Measurements from ENCODE around the gene NEUROD4. TPM values are rescaled to one million over a fixed set of nuclear protein-coding genes. Genes with fewer than 3 reads are reported as not detected.

NEUROD4 gene
- polyA plus RNA-seq, 1 of the 3 experiments (the other 2 are of a cell fraction), result not detected

DNA sequence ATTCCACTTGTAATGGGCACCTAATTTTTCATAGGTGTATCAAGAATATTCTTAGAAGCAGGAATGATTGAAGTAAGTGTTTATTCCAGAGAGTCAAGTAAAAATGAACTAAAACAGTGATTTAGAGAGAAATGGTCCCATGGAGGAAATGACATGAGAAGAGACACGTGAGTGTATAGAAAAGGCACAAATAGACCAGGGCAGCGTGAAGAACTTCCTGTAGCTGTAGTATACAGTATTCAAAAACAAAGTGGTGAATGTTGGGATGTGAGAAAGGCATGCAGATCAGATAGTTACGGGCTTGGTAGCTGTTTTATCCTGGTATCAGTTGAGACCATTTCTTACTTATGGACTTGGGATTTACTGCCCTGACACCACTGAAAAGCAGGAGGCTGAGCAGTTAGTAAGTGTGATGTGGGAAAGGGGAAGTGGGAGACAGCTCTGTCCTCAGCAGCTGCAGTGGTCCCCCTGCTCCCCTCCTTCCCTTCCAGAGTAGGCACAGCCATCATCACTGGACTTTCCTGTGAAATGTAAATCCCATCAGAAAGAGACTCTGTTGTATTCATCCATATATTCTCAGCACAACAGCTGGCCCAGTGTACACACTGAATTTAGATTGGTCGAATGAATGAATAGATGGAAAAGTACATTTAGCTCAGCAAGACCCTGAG, 18.4 kb upstream of the NEUROD4 start:
- Histone ChIP-seq H3K9me3 (no peaks in the 10 kb centered on the region), H3K9ac (no peak overlapping the region), H3F3A (replicated peaks; ENCODE audit: insufficient read depth) (no peaks in the 10 kb centered on the region), H3K27ac (ENCODE audit: low read depth in 2 of 2, low read length in 1 of 2) (no peak overlapping the region), H3K4me3 (ENCODE audit: low read depth in 2 of 2, low read length in 1 of 2) (no peak overlapping the region), H3K27me3 (ENCODE audit: insufficient read depth) (peaks cover 27% of the 10 kb centered on the region; the same call in 1 of the 2 replicates), H3K4me2 (no peak overlapping the region), H3K36me3 (replicated peaks in 1 of 2; ENCODE audit: control insufficient read depth in 1 of 2, insufficient read depth in 2 of 2, low read length in 1 of 2) (no peaks in the 10 kb centered on the region), H4K20me1 (ENCODE audit: insufficient read depth) (no peaks in the 10 kb centered on the region), H3K4me1 (ENCODE audit: control insufficient read depth in 1 of 2, insufficient read depth in 2 of 2, low read depth in 1 of 2, low read length in 1 of 2) (no peaks in the 10 kb centered on the region), H3K9me2 (no peaks in the 10 kb centered on the region), H3K79me2 (ENCODE audit: insufficient read depth) (no peaks in the 10 kb centered on the region), H2AFZ (ENCODE audit: low read depth) (no peak overlapping the region)
- 1% methylated on average over 4 of the region's 4 CpGs for WGBS (ENCODE audit: low lambda C conversion rate)
- CTCF ChIA-PET, result interaction anchor here (1.1 to 2.3 kb wide), 2 partner anchors 8 to 67 kb away, joined by 3 to 9 read pairs; no protein-coding TSS in a partner anchor
- DNase-seq, result no peak
- POLR2A ChIA-PET, result no interaction called here
- TF ChIP-seq, protein P1, sequence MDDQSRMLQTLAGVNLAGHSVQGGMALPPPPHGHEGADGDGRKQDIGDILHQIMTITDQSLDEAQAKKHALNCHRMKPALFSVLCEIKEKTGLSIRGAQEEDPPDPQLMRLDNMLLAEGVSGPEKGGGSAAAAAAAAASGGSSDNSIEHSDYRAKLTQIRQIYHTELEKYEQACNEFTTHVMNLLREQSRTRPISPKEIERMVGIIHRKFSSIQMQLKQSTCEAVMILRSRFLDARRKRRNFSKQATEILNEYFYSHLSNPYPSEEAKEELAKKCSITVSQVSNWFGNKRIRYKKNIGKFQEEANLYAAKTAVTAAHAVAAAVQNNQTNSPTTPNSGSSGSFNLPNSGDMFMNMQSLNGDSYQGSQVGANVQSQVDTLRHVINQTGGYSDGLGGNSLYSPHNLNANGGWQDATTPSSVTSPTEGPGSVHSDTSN (IDR thresholded peaks at IDR 0.05), result no peak
- no peak for TF ChIP-seq MXI1 (IDR thresholded peaks at IDR 0.05; ENCODE audit: low read depth, low read length)
- TF ChIP-seq, protein P2, sequence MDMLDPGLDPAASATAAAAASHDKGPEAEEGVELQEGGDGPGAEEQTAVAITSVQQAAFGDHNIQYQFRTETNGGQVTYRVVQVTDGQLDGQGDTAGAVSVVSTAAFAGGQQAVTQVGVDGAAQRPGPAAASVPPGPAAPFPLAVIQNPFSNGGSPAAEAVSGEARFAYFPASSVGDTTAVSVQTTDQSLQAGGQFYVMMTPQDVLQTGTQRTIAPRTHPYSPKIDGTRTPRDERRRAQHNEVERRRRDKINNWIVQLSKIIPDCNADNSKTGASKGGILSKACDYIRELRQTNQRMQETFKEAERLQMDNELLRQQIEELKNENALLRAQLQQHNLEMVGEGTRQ (IDR thresholded peaks at IDR 0.05; ENCODE audit: borderline replicate concordance, low read depth, low read length), result no peak
- no peak for TF ChIP-seq YY1 (IDR thresholded peaks at IDR 0.05; ENCODE audit: low read depth)
- no peak for TF ChIP-seq EP300 (IDR thresholded peaks at IDR 0.05; ENCODE audit: borderline replicate concordance in 1 of 2, low read depth in 1 of 2, low read length in 1 of 2)
- TF ChIP-seq GABPA (IDR thresholded peaks at IDR 0.05; ENCODE audit: low read depth), result no peak
- no peak for TF ChIP-seq FOXM1 (IDR thresholded peaks at IDR 0.05; ENCODE audit: low read depth)
- no peak for TF ChIP-seq TAF1 (IDR thresholded peaks at IDR 0.05; ENCODE audit: borderline replicate concordance, low read depth, low read length)

DNA sequence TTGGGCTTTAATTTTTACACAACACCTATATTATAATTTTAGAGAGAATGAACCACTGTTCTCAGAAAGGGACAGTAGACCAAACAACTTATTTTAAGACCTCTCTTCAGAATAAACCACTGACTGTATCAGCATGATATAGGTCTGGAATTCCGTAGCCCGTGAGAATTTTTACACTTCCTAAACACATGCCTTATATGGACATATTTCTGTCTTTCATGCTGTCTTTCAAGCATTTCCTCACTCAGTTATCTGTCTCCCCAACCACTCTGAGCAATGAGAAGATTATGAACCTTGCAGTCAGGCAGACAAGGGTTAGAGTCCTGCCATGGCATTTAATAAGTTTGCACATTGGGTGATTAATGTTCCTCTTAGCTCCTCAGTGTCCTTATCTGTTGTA, 17.4 kb upstream of the NEUROD4 start:
- Histone ChIP-seq H2AFZ (ENCODE audit: low read depth) (no peak overlapping the region), H3K27ac (ENCODE audit: low read depth in 2 of 2, low read length in 1 of 2) (no peak overlapping the region), H3K79me2 (ENCODE audit: insufficient read depth) (no peaks in the 10 kb centered on the region), H3F3A (replicated peaks; ENCODE audit: insufficient read depth) (no peaks in the 10 kb centered on the region), H3K27me3 (ENCODE audit: insufficient read depth) (peaks cover 27% of the 10 kb centered on the region; the same call in 1 of the 2 replicates), H4K20me1 (ENCODE audit: insufficient read depth) (no peaks in the 10 kb centered on the region), H3K4me3 (ENCODE audit: low read depth in 2 of 2, low read length in 1 of 2) (no peak overlapping the region), H3K9ac (no peak overlapping the region), H3K4me2 (no peak overlapping the region), H3K4me1 (ENCODE audit: control insufficient read depth in 1 of 2, insufficient read depth in 2 of 2, low read depth in 1 of 2, low read length in 1 of 2) (no peaks in the 10 kb centered on the region), H3K36me3 (replicated peaks in 1 of 2; ENCODE audit: control insufficient read depth in 1 of 2, insufficient read depth in 2 of 2, low read length in 1 of 2) (no peaks in the 10 kb centered on the region), H3K9me3 (no peaks in the 10 kb centered on the region), H3K9me2 (no peaks in the 10 kb centered on the region)
- no peak for DNase-seq
- CTCF ChIA-PET, result interaction anchor here (0.7 to 2.3 kb wide), 2 partner anchors 9 to 14 kb away, joined by 3 to 9 read pairs; no protein-coding TSS in a partner anchor
- POLR2A ChIA-PET, result no interaction called here
- 0% methylated on average over 2 of the region's 2 CpGs for WGBS (ENCODE audit: low lambda C conversion rate)
- TF ChIP-seq, protein P3, sequence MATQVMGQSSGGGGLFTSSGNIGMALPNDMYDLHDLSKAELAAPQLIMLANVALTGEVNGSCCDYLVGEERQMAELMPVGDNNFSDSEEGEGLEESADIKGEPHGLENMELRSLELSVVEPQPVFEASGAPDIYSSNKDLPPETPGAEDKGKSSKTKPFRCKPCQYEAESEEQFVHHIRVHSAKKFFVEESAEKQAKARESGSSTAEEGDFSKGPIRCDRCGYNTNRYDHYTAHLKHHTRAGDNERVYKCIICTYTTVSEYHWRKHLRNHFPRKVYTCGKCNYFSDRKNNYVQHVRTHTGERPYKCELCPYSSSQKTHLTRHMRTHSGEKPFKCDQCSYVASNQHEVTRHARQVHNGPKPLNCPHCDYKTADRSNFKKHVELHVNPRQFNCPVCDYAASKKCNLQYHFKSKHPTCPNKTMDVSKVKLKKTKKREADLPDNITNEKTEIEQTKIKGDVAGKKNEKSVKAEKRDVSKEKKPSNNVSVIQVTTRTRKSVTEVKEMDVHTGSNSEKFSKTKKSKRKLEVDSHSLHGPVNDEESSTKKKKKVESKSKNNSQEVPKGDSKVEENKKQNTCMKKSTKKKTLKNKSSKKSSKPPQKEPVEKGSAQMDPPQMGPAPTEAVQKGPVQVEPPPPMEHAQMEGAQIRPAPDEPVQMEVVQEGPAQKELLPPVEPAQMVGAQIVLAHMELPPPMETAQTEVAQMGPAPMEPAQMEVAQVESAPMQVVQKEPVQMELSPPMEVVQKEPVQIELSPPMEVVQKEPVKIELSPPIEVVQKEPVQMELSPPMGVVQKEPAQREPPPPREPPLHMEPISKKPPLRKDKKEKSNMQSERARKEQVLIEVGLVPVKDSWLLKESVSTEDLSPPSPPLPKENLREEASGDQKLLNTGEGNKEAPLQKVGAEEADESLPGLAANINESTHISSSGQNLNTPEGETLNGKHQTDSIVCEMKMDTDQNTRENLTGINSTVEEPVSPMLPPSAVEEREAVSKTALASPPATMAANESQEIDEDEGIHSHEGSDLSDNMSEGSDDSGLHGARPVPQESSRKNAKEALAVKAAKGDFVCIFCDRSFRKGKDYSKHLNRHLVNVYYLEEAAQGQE (IDR thresholded peaks at IDR 0.05; ENCODE audit: low read depth, low read length), result no peak
- TF ChIP-seq JUND (IDR thresholded peaks at IDR 0.05) (no peak), TCF12 (IDR thresholded peaks at IDR 0.05) (no peak), TEAD4 (IDR thresholded peaks at IDR 0.05; ENCODE audit: borderline replicate concordance, insufficient read depth) (no peak), NFIC (IDR thresholded peaks at IDR 0.05; ENCODE audit: borderline replicate concordance) (no peak), POLR2AphosphoS5 (IDR thresholded peaks at IDR 0.05; ENCODE audit: low read depth, low read length) (no peak), SMC3 (IDR thresholded peaks at IDR 0.05; ENCODE audit: low read depth, low read length) (no peak), SIN3A (IDR thresholded peaks at IDR 0.05; ENCODE audit: borderline replicate concordance, low read depth, low read length) (no peak), YY1 (IDR thresholded peaks at IDR 0.05; ENCODE audit: low read depth) (no peak), TAF1 (IDR thresholded peaks at IDR 0.05; ENCODE audit: borderline replicate concordance, low read depth, low read length) (no peak), FOXM1 (IDR thresholded peaks at IDR 0.05; ENCODE audit: low read depth) (no peak)
- TF ChIP-seq, protein P2 (IDR thresholded peaks at IDR 0.05; ENCODE audit: borderline replicate concordance, low read depth, low read length), result no peak
- TF ChIP-seq, protein P4, sequence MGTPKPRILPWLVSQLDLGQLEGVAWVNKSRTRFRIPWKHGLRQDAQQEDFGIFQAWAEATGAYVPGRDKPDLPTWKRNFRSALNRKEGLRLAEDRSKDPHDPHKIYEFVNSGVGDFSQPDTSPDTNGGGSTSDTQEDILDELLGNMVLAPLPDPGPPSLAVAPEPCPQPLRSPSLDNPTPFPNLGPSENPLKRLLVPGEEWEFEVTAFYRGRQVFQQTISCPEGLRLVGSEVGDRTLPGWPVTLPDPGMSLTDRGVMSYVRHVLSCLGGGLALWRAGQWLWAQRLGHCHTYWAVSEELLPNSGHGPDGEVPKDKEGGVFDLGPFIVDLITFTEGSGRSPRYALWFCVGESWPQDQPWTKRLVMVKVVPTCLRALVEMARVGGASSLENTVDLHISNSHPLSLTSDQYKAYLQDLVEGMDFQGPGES (IDR thresholded peaks at IDR 0.05; ENCODE audit: low read depth, low read length), result no peak

All from SK-N-SH (cell line).